OCI-LY3 (cell line): ENCODE results near the gene CATSPER3.

Source experiments
- CTCF ChIP-seq: fragments of 200-600, 300-600 bp; sonication (generic); IDR thresholded peaks from 2 replicates; pipeline ENCODE4 v1.5.1; 2014; ENCODE audit warnings: antibody characterized with exemption, low read length, low read depth
- EZH2phosphoT487 ChIP-seq: fragments of 200-600 bp; shearing (Covaris generic); IDR thresholded peaks from 2 replicates; pipeline ENCODE4 v1.6.1; 2018; ENCODE audit warnings: antibody characterized with exemption, mixed run types, low read depth

- TF ChIP-seq CTCF (no peak), EZH2phosphoT487 (no peak)
Measured at GRCh38 chr5:135061001-135061400, 93.3 kb downstream of the CATSPER3 start.
